NCI-H2081 (cell line): ENCODE measurements around the gene TMEM132A.

Experiments
- DNase-seq, 2 experiments: peaks; one replicate each; lab custom pipeline; 2025; lab: John Stamatoyannopoulos, UW

TMEM132A gene, protein sequence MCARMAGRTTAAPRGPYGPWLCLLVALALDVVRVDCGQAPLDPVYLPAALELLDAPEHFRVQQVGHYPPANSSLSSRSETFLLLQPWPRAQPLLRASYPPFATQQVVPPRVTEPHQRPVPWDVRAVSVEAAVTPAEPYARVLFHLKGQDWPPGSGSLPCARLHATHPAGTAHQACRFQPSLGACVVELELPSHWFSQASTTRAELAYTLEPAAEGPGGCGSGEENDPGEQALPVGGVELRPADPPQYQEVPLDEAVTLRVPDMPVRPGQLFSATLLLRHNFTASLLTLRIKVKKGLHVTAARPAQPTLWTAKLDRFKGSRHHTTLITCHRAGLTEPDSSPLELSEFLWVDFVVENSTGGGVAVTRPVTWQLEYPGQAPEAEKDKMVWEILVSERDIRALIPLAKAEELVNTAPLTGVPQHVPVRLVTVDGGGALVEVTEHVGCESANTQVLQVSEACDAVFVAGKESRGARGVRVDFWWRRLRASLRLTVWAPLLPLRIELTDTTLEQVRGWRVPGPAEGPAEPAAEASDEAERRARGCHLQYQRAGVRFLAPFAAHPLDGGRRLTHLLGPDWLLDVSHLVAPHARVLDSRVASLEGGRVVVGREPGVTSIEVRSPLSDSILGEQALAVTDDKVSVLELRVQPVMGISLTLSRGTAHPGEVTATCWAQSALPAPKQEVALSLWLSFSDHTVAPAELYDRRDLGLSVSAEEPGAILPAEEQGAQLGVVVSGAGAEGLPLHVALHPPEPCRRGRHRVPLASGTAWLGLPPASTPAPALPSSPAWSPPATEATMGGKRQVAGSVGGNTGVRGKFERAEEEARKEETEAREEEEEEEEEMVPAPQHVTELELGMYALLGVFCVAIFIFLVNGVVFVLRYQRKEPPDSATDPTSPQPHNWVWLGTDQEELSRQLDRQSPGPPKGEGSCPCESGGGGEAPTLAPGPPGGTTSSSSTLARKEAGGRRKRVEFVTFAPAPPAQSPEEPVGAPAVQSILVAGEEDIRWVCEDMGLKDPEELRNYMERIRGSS

DNA sequence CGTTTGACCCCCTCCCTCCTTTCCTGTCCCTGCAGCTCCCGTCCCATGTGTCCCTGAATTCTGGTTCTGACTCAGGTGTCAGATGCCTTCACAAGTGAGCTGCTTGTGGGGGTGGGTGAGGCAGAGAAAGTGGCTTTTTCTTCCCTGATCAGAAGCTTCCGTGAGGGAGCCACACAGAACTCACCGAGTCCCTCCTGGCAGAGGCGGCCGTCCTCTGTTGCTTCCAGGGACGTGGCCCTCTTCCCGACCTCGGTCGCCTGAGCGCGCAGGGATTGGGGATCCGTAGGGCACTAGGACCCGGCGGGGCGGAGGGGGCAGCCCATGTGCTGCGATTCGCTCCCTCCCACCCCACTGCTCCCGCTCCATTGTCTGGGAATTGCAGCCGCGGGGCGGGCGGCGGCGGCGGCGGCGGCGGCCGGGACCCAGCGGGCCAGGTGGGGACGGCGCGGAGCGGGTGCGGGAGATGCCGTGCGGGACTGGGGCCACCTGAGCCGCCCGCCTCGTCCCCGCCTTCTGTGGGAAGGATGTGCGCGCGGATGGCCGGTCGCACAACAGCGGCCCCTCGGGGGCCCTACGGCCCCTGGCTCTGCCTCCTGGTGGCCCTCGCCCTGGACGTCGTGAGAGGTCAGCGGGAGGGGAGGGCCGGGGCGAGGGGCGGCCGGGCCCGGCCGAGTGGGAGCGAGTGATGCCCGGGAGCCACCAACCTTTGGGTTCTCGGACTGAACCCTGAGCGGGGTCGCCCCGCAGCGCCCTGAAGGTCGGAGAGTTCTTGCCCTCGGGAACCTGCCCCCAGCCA lies at the start of gene TMEM132A:
TMEM132A (plus strand) TSS at position 351 of the 796 bp plus-strand sequence; CDS start at position 525, 174 bp downstream.
- peak; percentile 79 to 86 for DNase-seq

DNA sequence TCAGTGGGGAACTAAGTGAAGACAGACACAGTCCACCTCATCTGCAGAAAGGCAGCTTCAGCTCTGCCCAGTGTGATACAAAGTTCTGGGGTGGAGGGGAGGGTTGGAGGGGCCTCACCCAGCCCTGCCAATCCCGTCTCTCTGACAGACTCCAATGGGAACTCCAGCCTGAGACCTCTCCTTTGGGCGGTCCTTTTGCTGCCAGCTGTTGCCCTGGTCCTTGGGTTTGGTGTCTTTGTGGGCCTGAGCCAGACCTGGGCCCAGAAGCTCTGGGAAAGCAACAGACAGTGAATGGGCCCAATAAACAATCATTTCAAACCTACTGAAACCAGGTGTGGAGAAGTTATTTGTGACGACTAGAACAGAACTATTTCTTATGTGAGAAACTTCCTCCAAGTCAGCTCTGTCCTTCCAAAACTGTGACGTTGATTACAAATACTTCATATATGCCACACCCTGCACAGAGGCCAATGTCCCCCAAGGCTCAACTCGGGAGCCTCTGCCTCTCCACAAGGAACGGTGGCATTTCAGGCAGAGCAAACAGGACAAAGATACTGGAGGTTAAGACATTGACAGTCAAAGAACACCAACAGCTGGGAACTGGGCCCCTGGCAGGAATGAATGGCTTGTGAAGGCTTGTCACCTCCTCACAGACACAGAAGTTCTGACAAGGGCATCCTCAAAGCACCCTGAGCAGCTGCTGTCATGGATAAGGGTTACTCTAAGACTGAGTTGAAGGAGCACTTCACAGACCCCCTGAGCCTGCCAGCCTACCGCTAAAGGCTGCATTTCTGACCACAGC lies 48.7 kb upstream of the TMEM132A start:
- no peak for DNase-seq

DNA sequence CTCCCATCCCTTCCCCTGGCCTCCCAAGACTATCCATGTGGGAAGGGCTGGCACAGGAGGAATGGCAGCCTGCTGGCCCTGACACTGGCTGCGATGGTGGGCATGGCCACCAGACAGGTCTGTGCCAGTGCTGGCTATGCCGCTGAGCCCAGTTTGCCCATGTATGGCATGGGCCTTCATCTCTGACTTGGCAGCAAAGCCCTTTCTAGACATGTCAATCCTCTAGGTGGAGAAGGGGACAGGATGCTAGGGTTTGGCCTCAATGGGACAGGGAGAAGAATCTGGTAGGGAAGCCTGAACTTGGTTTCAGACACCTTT lies 48.1 kb upstream of the TMEM132A start:
- DNase-seq, result no peak

DNA sequence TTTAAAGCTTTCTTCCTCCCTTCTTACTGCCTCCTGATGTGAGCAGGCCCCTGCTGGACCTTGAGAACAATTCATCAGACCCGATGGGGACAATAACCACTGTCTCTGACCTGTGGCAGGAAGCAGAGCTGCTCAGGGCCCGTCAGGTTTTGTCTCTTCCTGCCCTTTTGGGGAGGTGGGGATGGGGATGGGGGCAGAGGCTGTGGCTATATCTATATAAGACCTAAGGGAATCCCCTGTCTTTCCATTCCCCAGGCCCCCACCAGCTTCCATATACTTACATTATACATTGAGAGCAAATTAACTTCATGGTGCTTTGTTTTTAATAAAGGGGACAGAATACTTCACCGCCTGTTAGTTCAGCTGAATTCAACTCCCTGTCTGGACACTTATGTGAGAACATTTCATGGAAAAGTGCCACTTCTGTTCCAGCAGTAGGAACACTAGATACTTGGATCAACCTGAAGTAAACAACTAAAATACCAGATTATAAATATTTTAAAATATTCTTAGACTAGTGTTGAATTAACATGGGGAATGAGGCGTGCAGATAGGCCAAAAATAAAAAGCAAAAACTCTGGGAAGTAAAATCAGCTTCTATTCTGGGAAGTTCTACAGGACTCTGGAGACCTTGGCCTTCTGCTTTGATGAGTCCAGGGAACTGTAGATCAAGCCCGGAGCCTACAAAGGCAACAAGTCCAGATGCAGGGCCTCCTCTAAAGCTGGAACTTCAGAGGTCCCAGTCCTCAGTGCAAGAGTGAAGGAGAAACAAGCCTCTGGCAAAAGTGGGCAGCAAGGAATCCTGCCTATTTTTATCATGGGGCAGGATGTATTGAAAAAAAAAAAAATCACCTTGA lies 45.8 kb upstream of the TMEM132A start:
- DNase-seq, result no peak

DNA sequence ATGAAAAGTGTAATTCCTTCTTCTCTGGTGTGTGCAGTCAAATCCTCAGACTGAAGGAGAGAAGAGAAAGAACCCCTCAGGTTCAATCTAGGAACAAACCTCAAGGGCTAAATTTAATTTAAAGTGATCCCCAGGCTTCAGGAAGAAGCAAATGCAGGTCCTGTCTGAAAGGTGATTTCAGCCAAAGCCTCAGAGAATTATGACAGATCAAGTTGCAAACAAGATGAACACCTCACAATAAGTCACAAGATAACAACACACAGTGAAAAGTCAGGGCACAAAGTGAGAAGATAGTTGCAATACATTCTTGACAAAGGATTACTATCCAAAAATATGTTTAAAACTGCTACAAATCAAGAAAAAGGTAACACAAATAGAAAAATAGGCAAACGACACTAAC lies 45.2 kb upstream of the TMEM132A start:
- no peak for DNase-seq

DNA sequence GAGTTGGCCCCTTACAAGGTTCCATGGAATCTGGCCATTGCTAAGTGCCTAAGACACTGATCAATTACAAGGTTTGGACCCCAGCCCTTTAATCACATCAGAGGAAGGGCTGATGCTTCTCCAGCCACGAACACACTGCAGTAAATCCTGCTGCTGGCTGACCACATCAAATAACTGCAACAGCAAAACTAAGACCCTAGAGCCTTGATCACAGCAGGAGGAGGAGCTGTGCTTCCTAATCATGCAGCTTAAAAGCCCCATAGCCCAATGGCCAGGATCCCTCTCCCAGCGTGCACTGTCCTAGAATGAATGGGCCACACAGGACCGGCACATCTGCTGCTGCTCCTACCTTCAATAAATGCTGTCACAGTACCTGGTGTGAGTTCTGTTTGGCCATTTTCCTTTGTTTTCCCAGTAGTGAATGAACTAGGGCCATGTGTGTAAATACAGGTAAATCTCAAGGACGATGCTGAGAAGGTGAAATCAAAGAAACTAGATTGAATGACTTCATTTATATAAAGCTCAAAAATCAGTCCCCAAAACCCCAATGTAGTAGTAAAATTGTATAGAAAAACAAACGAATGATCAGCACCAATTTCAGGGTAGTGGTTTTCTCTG lies 44.2 kb upstream of the TMEM132A start:
- DNase-seq, result no peak

DNA sequence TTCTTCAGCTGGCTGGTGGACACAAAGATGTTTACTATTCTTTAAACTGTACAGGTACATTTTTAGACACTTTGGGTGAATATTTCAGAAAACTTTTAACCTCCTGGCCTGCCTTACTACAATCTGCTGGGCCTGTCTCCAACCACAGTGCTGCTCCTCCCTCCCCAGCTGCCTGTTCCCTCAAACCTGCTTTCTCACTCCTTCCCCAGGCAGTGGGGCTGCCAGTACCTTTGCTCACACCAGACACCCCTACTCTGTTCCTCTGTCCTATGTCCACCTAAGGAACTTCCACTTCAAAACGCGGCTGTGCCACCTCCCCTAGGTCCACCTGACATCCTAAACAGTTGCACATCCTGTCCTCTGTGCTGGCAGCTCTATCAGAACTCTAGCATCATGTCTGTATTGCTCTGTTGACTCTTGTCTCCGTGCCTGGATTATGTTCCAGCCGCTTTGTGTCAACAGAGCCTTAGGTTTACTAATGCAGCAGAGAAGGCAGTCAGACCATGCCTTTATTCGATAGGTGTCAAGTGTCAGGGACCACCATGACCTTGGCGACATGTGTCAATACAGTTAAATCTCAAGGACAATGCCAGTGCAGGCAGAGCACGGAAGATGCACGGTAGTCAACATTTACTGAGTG lies 43.5 kb upstream of the TMEM132A start:
- peak; percentile 41 to 66 for DNase-seq

DNA sequence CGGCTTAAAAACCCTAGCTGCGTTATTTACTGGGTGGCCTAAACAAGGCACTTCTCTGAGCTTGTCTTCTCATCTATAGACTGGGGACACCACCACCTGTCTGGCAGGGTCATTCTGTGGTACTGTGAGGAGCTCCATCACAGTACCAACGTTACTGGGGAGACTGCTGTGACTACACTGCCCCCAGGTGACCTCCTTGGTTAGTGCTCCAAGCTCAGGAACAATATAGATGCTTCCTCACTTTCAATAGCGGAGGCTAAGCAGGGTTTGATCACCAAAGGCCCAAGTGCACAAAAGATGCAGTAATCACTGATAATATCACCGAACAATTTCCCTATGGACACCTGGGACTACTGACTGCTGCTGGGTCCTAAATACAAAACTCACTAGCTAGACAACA lies 36.7 kb upstream of the TMEM132A start:
- DNase-seq, result peak; percentile 72 to 81

DNA sequence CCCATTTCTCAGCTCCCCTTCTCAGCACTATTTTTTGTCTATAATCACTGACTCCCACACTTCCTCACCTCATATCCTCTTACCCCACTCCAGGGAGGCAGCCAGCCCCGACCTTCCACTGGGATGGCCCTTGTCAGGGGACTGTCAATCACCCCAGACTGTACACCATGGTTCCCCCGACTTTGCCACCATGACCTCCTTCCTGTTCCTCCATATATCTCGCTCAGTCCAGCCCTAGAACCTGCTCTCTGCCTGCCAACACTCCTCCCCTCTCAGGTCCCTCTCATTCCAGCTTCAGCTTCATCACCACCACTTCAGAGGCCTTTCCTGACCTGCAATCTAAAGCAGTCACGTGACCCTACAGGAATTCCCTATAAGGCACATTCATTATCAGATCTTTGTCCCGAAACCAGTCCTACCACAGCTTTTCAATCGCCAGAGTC lies 34.4 kb upstream of the TMEM132A start:
- no peak for DNase-seq

DNA sequence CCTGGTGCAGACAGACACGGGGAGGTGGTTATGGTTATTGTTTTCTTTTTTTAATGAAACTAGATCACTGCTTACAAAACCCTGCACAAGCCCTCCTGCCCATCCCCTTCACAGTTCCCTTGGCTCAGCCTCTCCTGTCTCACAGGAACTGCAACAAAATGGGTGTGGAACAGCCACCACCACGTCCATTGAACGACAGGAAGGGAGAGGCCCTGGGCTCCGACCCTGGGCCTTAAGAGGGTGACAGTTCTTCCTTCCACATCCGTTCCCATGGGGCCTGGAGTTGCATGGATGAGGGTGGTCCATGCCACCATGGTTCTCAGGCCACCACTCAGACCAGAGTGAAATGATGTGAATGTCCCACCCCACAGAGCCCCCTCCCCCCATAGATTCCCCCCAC lies 33.6 kb upstream of the TMEM132A start:
- no peak for DNase-seq

DNA sequence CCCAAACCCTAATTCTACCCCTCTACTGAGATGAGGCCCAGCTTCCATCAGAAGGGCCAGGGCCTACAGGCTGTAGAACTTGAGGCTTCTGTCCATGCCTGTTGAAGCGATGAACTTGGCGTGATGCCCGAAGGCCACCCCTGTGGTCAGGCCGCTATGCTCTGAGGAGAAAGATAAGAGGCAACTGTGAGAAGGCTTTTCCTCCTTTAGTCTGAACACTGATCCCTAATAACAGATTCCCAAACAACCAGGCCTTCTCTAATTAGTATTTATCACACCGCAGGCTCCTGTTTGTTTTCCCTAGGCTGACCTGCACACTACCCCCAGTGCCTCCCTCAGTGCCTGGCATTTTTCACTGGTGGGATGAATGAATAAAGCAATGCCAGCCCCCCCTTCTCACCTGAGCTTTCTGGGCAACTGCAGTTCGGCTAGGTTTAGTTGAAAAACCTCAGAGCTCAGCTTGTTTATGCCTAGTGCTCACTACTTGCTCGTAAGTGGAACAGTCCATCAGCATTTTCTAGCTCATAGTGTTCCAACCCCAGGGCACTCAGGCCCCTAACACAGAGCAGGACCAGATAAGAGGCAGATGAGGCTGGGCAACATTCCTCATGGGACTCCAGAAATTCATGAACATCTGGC lies 33.0 kb upstream of the TMEM132A start:
- no peak for DNase-seq

DNA sequence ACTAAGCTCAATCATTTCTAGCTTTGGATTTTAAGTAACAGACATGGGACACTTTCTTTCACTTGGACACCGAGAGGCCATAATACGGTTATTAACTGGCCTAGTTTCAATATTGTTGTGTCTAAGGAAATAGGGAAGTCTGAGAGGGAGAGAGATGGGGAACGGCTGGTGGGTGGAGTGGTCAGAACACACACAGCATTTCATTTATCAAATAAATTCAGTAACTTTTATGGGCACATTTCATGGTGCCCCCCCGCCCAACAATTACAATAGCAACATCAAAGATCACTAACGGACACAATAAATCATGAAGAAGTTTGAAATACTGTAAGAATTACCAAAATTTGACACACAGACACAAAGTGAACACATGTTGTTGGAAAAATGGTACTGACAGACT lies 28.6 kb upstream of the TMEM132A start:
- no peak for DNase-seq

DNA sequence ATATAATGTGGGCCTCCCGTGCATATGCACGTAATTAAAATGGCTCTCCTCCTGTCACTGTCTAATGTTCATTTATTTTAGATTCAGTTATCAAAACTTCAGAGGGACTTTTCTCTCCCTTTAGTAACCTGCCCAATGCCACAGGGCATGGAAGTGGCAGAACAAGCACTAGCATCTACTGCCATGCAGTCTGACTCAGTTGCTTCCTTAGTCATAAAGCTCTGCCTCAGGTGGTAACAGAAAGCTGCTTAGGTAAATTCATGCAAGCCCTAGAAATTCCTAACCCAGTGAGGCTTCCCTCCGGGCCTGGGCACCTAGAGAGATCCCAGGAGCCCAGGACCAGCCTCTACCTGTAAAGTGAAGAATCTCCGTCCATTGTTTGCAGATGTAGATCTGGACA lies 26.8 kb upstream of the TMEM132A start:
- DNase-seq, result no peak

DNA sequence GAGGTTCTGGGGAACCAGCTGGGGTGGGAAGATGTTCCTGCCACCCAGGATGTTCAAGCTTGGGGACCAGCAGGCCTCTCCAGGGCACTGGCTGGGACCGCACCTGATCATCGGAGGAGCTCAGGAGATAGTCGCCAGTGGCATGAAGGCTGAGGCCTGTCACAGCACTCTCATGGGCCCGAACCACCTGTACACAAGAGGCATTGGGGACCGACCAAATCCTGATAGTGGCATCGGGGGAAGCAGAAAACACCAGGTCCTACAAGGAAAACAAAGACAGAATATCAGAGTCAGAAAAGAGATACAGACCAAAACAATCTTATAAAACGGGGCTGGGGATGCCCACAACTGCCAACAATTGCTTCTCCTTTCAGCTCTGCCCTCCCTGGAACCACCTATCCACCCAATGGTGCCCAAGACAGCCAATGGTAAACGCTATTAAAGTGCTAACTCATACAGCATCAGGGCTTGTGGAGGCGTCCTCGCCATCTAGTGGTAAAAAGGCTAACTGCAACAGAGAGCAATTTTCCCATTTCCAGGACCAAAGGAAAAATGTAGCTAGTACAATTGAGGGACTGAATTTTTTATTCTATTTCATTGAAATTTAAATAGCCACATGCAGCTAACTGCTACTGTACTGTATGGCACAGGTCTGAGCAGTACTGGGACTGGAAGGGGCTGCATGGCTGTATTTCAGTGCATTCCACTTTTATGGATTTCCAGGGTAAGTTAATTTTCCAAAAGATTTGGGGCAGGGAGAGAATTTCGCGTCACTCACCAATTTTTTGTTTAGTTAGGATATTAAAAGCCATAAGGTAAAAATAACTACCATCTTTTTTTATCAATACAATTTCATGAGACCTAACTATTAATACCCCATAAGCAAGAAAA lies 25.0 kb upstream of the TMEM132A start:
- peak; percentile 51 to 60 for DNase-seq

DNA sequence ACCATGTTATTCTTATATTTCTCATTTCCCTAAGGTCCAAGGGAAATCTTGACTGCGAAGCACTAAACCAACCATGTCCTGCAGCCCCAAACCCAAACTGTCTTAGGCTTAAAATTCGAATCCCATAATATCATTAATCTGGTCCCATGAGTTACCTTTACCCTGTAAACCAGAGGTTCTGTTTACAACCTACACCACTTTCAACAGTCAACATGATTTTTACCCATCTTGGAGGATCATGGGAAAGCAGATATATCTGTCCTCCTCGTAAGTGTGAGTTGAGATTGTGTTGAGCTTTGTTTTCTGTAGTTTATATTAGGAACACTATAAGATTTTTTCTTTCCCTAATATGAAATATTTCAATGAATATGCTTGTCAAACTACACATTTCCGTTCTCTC lies 24.3 kb upstream of the TMEM132A start:
- DNase-seq, result no peak

DNA sequence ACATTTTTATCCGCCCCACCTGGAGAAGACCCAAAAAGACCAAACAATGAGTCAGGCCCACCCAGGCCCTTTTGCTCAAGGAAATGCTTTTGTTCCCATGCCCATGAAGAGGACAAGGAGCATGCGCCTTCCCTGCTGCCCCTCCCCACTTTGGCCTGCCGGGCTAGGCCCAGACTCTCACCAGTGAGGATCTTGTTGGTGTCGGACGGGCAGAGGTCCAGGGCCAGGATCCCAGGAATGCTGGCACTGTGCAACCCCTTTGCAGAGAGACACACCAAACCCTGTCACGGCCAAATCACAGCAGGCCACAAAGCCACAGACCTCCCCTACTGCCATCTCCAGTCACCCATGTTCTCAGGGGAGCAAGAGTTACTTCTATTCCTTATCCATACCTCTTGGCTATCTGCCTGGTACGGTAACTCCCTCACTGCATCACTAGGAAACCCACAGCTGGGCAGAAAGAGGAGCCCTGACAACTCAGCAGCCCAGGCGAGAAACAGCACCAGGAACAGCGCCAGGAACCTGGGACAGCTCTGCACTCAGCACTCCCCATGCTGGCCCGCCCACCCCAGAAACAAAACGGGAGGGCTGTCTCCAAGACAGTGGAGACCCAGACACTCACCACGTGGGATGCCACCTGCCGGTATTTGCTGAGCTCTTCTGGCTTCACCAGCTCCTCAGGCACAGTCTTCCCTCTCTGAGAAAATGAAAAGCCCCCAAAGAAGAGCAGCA lies 23.4 kb upstream of the TMEM132A start:
- DNase-seq, result no peak

DNA sequence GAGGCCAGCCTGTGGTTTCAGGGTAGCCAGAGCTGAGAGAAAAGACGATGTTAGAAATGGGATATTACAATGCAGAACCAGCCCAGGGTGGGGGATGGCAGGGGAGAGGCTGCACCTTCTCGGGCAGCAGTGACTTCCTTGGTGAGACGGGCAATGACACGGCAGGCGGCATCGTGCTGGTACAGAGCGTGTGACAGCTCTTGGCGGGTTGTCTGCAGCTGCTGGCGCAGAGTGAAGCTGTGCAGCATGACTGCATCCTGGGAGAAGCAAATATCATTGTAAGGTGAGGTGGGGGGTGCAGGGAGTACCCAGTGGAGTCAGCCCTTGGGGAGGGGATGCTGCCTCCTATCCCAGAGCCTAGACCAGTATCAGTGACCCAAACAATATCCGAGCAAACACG lies 21.6 kb upstream of the TMEM132A start:
- DNase-seq, result no peak
